Endometrial microvascular endothelial cells (primary cell): ENCODE measurements around the gene MAP3K7. TPM values are rescaled to one million over a fixed set of nuclear protein-coding genes. Genes with fewer than 3 reads are reported as not detected.

ENCODE experiments used
- in situ Hi-C: cut with HindIII; loops from 2 replicates; pipeline ENCODE4 v1.10.0; 2017; ENCODE audit warnings: low sequenced_read_pairs, low pct_unique_long_range_greater_than_20kb; ENCODE audit errors: inconsistent ontology term
- total RNA-seq: library from RNA; depleted of rRNA; stranded (reverse); fragments of >200 nt; gene quantifications from one replicate; pipeline ENCODE4 v1.2.3, GENCODE V29; 2015; ENCODE audit errors: inconsistent ontology term

Gene MAP3K7
- total RNA-seq, 1 donor from 2014 or later: 21.0 TPM

- in situ Hi-C loops: no loop called here
These were observed 119.3 kb downstream of the MAP3K7 start for GRCh38 chr6:90467546-90467945.

GRCh38 chr6:90466154-90466940, 120.5 kb downstream of the MAP3K7 start:
- in situ Hi-C loops: no loop called here

GRCh38 chr6:90465686-90466085, 121.2 kb downstream of the MAP3K7 start:
- in situ Hi-C loops: no loop called here

GRCh38 chr6:90464507-90464906, 122.4 kb downstream of the MAP3K7 start:
- in situ Hi-C loops: no loop called here

- in situ Hi-C loops: no loop called here
These were observed 123.0 kb downstream of the MAP3K7 start for GRCh38 chr6:90463874-90464273.
